Effector memory CD4-positive, alpha-beta T cell (primary cell): ENCODE results near the gene PAN2.

Experiments used
- DNase-seq, 3 donors: peaks; one replicate each; pipeline ENCODE4 v3.0.0-alpha.2; 2020
- H3K27ac ChIP-seq: 2 replicates; pipeline ENCODE4 v1.7.0; 2013; ENCODE audit warnings: mild to moderate bottlenecking, low read length, moderate library complexity; ENCODE audit not compliant: insufficient read depth, poor library complexity, severe bottlenecking
- H3K27me3 ChIP-seq: replicated peaks from 2 replicates; pipeline ENCODE4 v1.7.0; 2013; ENCODE audit warnings: mild to moderate bottlenecking, low read length; ENCODE audit not compliant: insufficient read depth, control insufficient read depth, poor library complexity, severe bottlenecking
- H3K36me3 ChIP-seq: 2 replicates; pipeline ENCODE4 v1.7.0; 2013; ENCODE audit warnings: mild to moderate bottlenecking, low read length, moderate library complexity; ENCODE audit not compliant: control insufficient read depth, insufficient read depth
- H3K4me1 ChIP-seq: 2 replicates; pipeline ENCODE4 v1.7.0; 2013; ENCODE audit warnings: low read length, mild to moderate bottlenecking; ENCODE audit not compliant: control insufficient read depth, insufficient read depth, poor library complexity, severe bottlenecking
- H3K4me3 ChIP-seq: 2 replicates; pipeline ENCODE4 v1.7.0; 2013; ENCODE audit warnings: low read length, low read depth, mild to moderate bottlenecking; ENCODE audit not compliant: insufficient read depth, poor library complexity, severe bottlenecking
- H3K9me3 ChIP-seq: 2 replicates; pipeline ENCODE4 v1.7.0; 2013; ENCODE audit warnings: mild to moderate bottlenecking, low read length, moderate library complexity; ENCODE audit not compliant: control insufficient read depth
- total RNA-seq, 3 donors: gene quantifications; one replicate each; lab custom pipeline; 2026; lab: John Stamatoyannopoulos, UW

The PAN2 gene
- total RNA-seq, result 95.8 to 128 (median 102) reads per million in 3 donors

GRCh38 chr12:56333679-56334489 lies at the start of gene PAN2:
Gene PAN2, minus strand, starts transcription at chr12:56334000. Its CDS starts 906 bp downstream, at chr12:56333094.
- peak within 1 kb of the TSS; percentile 54 for H3K4me3 ChIP-seq
- H3K27me3 ChIP-seq, result no peaks in the 10 kb centered on the region
- peak within 1 kb of the TSS; percentile 96 for H3K27ac ChIP-seq
- H3K9me3 ChIP-seq, result no peaks in the 10 kb centered on the region
- no peaks in the 10 kb centered on the region for H3K36me3 ChIP-seq
- DNase-seq, result peak; percentile 90 to 92 (median 90)
- peaks cover 28% of the 10 kb centered on the region for H3K4me1 ChIP-seq

GRCh38 chr12:56382611-56383010 lies 48.8 kb upstream of the PAN2 start:
- no peaks in the 10 kb centered on the region for H3K4me1 ChIP-seq
- no peaks in the 10 kb centered on the region for H3K9me3 ChIP-seq
- H3K36me3 ChIP-seq, result no peaks in the 10 kb centered on the region
- no peak overlapping the region for H3K27ac ChIP-seq
- H3K27me3 ChIP-seq, result no peaks in the 10 kb centered on the region
- H3K4me3 ChIP-seq, result no peak overlapping the region
- no peak for DNase-seq

GRCh38 chr12:56377989-56378316 lies 44.2 kb upstream of the PAN2 start:
- Histone ChIP-seq H3K4me1 (no peaks in the 10 kb centered on the region), H3K9me3 (no peaks in the 10 kb centered on the region), H3K36me3 (no peaks in the 10 kb centered on the region), H3K27ac (no peak overlapping the region), H3K4me3 (no peak overlapping the region), H3K27me3 (no peaks in the 10 kb centered on the region)
- DNase-seq, result no peak

GRCh38 chr12:56377310-56377988 lies 43.6 kb upstream of the PAN2 start:
- no peak for DNase-seq
- Histone ChIP-seq H3K4me1 (no peaks in the 10 kb centered on the region), H3K27me3 (no peaks in the 10 kb centered on the region), H3K4me3 (no peak overlapping the region), H3K27ac (no peak overlapping the region), H3K36me3 (no peaks in the 10 kb centered on the region), H3K9me3 (no peaks in the 10 kb centered on the region)

- no peaks in the 10 kb centered on the region for H3K27me3 ChIP-seq
- H3K36me3 ChIP-seq, result no peaks in the 10 kb centered on the region
- H3K9me3 ChIP-seq, result no peaks in the 10 kb centered on the region
- H3K27ac ChIP-seq, result no peak overlapping the region
- H3K4me1 ChIP-seq, result no peaks in the 10 kb centered on the region
- DNase-seq, result no peak
- no peak overlapping the region for H3K4me3 ChIP-seq
These were observed 42.0 kb upstream of the PAN2 start for GRCh38 chr12:56375598-56376434.

- Histone ChIP-seq H3K4me3 (no peak overlapping the region), H3K9me3 (no peaks in the 10 kb centered on the region), H3K27me3 (no peaks in the 10 kb centered on the region), H3K27ac (no peak overlapping the region), H3K4me1 (no peaks in the 10 kb centered on the region), H3K36me3 (no peaks in the 10 kb centered on the region)
- no peak for DNase-seq
These were observed 41.2 kb upstream of the PAN2 start for GRCh38 chr12:56374726-56375597.

- Histone ChIP-seq H3K27me3 (no peaks in the 10 kb centered on the region), H3K9me3 (no peaks in the 10 kb centered on the region), H3K36me3 (no peaks in the 10 kb centered on the region), H3K4me3 (no peak overlapping the region), H3K4me1 (no peaks in the 10 kb centered on the region), H3K27ac (no peak overlapping the region)
- no peak for DNase-seq
These were observed 39.7 kb upstream of the PAN2 start for GRCh38 chr12:56373515-56373914.

GRCh38 chr12:56366948-56367347 lies 33.1 kb upstream of the PAN2 start:
- Histone ChIP-seq H3K27me3 (no peaks in the 10 kb centered on the region), H3K36me3 (no peaks in the 10 kb centered on the region)

More at GRCh38 chr12:56366948-56367347, 33.1 kb upstream of the PAN2 start:
- no peak overlapping the region for H3K27ac ChIP-seq
- no peak overlapping the region for H3K4me3 ChIP-seq
- no peaks in the 10 kb centered on the region for H3K4me1 ChIP-seq
- no peaks in the 10 kb centered on the region for H3K9me3 ChIP-seq
- no peak for DNase-seq
